Loucy (cell line): Measurements from ENCODE around the gene PNMA6E.

ENCODE experiments used
- CTCF ChIP-seq: fragments of 200-600 bp; sonication (generic); conservative IDR thresholded peaks from 2 replicates; pipeline ENCODE4 v1.5.1; 2014; ENCODE audit warnings: mild to moderate bottlenecking, antibody characterized with exemption, low read length
- EZH2phosphoT487 ChIP-seq: fragments of 200-600 bp; IDR thresholded peaks from 2 replicates; pipeline ENCODE4 v1.6.1; 2018; ENCODE audit warnings: antibody characterized with exemption, mild to moderate bottlenecking, moderate library complexity, borderline replicate concordance

- TF ChIP-seq CTCF, result no peak
- TF ChIP-seq EZH2phosphoT487, result no peak
Measured at GRCh38 chrX:153442463-153442862, 41.3 kb upstream of the PNMA6E start.
